H4 (cell line): ENCODE measurements around the gene ATP13A1. TPM values are rescaled to one million over a fixed set of nuclear protein-coding genes. Genes with fewer than 3 reads are reported as not detected.
"Not testable (repeated sequence)": the region's sequence is repeated elsewhere in the genome, so short reads cannot be mapped to it uniquely, and the experiment has no call there.

Experiments
- DNase-seq: peaks from one replicate; pipeline ENCODE4 v3.0.0-alpha.2; 2015; ENCODE audit warnings: low spot score
- total RNA-seq: library from RNA; depleted of rRNA; stranded (reverse); fragments of >200 nt; shearing (Covaris generic); gene quantifications from 2 replicates; pipeline ENCODE4 v1.2.3, GENCODE V29; 2014; rRNA removed

The ATP13A1 gene
- total RNA-seq, 1 experiment from 2014 or later, result 39.6 TPM

DNA sequence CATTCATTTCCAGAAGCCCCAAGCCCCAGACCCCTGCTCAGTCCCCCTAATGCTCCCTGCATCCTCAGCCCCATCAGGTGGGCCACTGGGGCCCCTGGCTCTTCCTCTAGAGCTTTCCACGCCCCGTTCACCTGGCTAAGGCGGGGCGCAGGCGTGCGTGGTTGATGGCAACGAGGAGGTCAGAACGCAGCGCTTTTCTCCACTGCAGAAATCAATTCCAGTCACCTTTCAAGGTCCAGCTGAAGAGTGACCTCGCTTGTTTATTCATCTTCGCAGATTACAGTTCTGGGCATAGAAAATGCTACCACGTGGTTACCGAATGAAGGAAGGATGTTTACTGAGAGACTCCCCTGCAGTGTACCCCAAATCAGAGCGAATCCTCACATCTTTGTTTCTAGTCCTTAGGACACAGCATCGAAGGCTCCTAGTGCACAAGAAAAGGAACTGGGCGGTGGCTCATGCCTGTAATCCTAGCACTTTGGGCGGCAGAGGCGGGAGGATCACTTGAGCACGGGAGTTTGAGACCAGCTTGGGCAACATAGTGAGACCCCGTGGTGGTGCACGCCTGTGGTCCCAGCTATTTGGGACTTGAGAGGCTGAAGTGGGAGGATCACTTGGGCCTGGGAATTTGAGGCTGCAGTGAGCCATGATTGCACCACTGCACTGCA is 44.2 kb downstream of the ATP13A1 start:
- no peak for DNase-seq

DNA sequence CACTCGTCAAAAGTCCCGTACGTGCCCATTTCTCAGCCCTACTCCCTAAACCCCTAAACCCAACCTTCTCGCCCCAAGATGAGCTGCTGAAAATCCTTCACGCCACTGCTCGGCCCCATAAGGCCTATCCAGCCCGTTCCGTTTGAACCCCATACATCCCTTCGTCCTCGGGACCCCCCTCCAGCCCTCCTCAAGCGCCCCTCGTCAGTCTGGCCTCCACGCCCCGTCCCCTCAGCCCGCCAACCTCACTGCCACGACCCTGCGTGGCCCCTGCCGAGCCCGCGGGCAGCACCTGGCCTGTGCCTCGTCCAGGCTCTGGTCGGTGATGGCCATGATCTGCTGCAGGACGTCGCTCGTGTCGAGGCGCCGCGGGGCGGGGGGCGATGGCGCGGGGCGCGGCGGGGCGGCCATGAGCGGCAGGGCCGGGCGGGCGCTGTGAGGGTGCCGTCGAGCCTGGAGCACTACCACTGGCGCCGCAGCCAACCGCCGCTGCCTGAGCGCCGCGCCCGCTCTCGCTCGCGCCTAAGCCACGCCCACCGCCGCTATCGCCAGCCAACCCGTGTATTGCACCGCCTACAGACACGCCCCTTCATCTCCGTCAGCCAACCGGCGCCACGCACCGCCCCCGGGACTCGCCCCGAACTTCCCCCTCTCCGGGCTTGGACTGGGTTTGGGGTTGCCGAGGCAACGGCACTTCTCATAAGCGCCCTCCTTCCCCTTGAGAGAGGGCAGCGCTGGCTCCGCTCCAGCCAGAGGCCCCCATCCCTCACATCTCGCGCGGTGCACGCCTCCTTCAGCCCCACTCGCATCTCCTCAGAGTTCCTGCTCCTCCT is 45.0 kb downstream of the ATP13A1 start, which contains the start of gene PBX4:
Gene PBX4 (minus strand): TSS at position 469 of the 833 bp plus-strand sequence. CDS start 58 bp downstream, at position 411.
- DNase-seq, result peak; percentile 86

DNA sequence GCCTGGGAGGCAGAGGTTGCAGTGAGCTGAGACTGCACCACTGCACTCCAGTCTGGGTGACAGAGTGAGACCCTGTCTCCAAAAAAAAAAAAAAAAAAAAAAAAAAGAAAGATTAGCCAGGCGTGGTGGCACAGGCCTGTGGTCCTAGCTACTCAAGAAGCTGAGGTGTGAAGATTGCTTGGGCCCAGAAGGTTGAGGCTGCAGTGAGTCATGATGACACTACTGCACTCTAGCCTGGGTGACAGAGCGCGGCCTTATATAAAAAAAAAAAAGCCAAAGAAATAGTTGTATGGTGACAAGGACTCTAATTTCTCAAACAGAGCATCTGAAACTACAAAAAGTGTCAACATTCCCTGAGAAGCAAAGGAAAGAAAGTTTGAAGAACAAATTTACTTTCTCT is 48.4 kb downstream of the ATP13A1 start:
- no peak for DNase-seq

DNA sequence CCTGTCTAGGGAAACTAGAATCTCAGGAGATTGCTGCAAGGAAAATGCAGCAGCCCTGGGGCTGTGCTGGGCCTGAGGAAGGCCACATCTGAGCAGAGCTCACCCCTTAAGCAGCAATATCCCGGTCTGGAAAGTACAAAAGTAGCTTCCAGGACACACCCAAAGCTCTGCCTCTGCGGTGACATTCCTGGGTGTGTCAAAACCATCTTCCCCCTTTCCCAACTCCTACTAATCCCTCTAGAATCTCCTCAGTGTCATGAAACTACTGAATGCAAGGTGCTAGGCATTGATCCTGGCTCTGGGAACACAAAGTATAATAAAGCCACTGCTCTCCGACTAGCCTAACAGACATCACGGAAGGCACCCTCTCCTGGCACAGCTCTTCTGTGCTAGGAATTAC is 50.0 kb downstream of the ATP13A1 start:
- no peak for DNase-seq

DNA sequence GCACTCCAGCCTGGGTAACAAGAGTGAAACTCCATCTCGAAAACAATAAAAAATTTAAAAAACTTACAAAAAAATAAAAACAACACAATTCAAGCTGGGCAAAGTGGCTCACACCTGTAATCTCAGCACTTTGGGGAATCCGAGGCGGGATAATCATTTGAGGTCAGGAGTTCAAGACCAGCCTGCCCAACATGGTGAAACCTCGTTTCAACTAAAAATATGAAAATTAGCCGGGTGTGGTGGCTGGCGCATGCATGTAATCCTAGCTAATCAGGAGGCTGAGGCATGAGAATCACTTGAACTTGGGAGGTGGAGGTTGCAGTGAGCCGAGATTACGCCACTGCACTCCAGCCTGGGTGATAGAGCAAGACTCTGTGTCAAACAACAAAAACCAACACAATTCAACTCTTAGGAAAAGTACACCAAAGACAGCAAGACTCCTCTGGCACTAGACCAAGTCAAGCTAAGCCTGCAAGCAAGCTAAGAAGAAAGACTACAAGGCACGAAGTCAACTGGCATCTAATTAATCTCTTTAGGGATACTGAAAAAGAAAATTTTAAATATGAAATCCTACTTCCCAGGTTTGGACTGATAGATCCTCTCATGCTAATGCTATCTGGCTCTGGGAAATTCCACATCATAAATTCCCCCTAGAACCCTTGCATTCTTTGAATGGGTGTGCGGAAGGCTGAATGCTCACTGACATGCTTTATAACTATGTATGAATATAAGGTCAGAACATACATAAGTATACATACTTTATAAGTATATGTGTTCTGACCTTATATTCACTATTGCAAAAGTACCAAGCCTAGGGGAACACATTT is 52.9 kb downstream of the ATP13A1 start:
- no peak for DNase-seq

DNA sequence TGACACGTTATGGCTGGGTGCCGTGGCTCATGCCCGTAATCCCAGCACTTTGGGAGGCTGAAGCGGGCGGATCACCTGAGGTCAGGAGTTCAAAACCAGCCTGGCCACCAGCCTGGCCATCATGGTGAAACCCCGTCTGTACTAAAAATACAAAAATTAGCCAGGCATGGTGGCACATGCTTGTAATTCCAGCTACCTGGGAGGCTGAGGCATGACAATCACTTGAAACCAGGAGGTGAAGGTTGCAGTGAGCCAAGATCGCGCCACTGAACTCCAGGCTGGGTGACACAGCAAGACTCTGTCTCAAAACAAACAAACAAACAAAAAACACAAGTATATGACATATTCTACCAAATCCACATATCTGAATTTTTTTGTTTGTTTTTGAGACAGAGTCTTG is 56.8 kb downstream of the ATP13A1 start:
- not testable (repeated sequence) for DNase-seq

DNA sequence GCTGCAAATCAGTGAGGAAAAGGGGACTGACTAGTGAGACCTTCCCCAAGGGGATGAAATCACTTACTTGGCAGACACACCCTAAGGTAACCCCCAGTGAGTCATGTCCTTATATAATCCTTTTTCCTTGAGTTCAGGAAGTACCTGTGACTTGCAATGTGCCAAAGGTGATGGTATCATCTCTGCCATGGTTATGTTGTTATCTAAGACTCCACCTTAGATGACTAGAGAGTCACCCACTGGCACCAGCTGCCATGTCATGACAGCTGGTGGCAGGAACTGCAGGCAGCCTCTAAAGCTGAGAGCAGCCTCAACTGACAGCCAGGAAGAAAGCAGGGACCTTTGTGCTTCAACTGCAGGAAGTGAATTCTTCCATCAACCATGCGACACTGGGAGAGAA is 57.5 kb downstream of the ATP13A1 start:
- DNase-seq, result peak; percentile 51

DNA sequence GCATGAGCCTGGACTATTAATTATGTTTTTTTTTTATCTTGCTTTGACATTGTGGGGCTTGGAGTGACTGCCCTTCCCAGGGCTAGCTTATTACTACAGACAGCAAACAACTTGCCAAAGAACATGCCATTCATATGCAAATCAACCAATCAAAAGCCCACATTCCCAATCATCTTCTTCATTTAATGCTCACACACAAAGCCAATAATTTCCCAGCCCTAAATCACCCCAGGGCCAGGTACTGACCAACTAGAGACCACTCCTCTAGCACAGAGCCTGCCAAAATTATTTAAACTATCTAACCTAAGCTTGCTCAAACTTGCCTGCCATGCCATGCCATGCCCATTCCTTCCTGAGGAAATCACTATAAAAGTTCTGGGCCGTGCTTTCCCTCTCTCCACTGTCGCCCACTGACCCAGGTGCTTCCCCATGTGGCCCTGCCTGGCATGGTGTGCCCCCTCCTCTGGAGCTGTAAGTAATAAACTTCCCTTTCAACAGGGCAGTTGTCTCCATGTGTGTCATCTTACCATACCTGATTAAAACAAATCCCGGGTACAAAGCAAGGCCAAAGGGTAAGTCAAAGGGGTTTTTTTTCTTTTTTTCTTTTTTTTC is 60.7 kb downstream of the ATP13A1 start:
- DNase-seq, result no peak

DNA sequence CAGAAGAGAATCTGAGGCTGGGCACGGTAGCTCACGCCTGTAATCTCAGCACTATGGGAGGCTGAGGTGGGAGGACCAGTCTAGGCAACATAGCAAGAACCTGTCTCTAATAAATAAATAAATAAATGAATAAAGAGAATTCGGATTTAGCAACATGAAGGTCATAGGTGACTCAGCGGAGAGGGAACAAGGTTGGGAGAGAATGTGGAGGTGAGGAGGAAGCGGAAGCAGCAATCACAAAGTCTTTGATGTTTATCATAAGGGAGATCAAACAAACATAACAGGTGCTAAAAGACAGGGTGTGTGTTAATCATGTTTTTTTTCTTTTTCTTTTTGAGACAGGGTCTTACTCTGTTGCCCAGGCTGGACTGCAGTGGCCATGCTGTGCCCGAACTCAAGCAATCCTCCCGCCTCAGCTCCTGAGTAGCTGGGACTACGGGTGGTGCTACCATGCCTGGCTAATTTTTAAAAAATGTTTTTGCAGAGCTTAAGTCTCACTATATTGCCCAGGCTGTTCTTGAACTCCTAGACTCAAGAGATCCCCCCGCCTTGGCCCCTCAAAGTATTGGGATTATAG is 61.3 kb downstream of the ATP13A1 start:
- no peak for DNase-seq

DNA sequence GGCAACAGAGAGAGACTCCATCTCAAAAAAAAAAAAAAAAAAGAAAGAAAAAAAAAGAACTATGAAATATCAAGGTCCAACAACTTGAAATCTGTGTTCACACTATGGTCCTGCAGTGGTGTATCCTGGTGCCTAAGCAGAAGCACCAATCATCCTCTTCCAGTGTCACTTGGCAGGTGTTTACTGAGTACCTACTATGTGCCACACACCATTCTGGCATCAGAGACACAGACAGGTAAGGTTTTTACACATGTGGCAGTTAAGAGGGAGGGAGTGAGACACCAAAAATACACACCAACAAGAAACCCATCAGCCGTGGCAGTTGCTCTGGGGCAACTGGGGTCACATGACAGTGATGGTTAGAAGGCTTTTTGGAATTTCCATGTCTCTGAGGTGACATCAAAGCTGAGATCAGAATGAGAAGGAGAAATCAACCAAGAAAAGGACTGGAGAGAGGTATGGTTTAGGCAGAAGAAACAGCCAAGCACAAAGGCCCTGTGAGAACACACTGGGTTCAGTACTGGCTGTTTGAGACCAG is 62.6 kb downstream of the ATP13A1 start:
- no peak for DNase-seq

DNA sequence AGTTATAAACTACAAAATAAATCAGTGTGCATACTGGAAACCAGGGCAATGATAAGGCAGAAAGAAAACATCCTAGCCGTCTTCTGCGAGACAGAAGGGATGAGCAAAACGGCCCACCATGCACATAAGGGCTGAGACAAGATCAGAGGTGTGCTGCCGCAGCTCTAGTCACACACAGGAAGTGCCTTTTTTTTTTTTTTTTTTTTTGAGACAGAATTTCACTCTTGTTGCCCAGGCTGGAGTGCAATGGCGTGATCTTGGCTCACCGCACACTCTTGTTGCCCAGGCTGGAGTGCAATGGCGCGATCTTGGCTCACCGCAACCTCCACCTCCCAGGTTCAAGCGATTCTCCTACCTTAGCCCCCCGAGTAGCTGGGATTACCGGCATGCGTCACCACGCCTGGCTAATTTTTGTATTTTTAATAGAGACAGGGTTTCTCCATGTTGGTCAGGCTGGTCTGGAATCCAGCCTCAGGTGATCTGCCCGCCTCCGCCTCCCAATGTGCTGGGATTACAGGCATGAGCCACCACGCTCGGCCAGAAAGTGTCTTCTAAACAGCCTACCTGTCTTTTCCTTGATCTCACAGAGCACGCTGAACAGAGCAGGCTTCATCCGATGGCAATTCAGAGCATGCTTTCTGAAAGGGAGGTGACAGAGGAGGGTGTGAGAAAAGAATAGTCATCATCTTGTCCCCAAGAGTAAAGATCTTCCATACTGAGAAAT is 64.6 kb downstream of the ATP13A1 start:
- DNase-seq, result not testable (repeated sequence)

DNA sequence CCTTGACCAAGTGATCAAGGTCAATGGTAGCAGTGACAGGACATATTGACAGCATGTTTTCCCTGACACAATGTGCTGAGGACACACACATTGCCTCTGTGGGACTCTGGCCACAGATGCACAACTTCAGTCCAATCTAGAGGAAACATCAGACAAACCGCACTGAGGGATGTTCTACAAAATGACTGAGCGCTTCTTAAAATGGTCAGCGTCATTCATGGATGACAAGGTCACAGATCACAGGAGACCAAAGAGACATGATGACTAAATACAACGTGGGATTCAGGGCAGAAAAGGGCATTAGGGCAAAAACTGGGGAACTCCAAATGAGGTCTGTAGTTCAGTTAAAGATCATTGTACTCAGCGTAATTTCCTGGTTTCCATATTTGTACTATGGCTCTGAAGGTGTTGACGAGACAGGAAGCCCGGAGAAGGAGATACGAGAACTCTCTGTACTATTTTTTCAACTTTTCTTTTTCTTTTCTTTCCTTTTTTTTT is 65.6 kb downstream of the ATP13A1 start:
- no peak for DNase-seq

Other genes with a start within 250 kb of the ATP13A1 start
- gene TSSK6, start 148.1 kb downstream of the ATP13A1 start, total RNA-seq, result 0.54 and 1.3 TPM in 2 replicates
- 76.8 and 89.2 TPM in 2 replicates for gene NDUFA13, start 147.5 kb downstream of the ATP13A1 start, total RNA-seq
- gene YJEFN3, start 134.8 kb downstream of the ATP13A1 start, total RNA-seq, result 0.10 TPM in 1 of 2 replicates, not detected in the other
- gene CILP2, start 125.4 kb downstream of the ATP13A1 start, total RNA-seq, result 0.08 and 0.23 TPM in 2 replicates
- 0.10 TPM in 1 of 2 replicates, not detected in the other for gene PBX4, start 45.0 kb downstream of the ATP13A1 start, total RNA-seq
- 0.16 and 0.72 TPM in 2 replicates for gene LPAR2, start 35.5 kb downstream of the ATP13A1 start, total RNA-seq
- gene GMIP, start 20.0 kb downstream of the ATP13A1 start, total RNA-seq, result 4.0 and 4.4 TPM in 2 replicates
- 10.3 and 14.4 TPM in 2 replicates for gene ZNF101, start 5.2 kb upstream of the ATP13A1 start, total RNA-seq
- 3.0 and 3.2 TPM in 2 replicates for gene ZNF14, start 69.4 kb upstream of the ATP13A1 start, total RNA-seq
- gene ZNF506, start 158.1 kb upstream of the ATP13A1 start, total RNA-seq, result 15.1 and 18.1 TPM in 2 replicates
- 2.6 and 5.7 TPM in 2 replicates for gene ZNF253, start 202.2 kb upstream of the ATP13A1 start, total RNA-seq
- gene ZNF93, start 237.3 kb upstream of the ATP13A1 start, total RNA-seq, result 5.4 and 8.3 TPM in 2 replicates